Stimulated activated CD4-positive, alpha-beta T cell treated with anti-CD3 and anti-CD28 coated beads, TNF-alpha, amount 100 ng/mL, for 48 hours (primary cell): Measurements from ENCODE around the gene POLR2E.
"Not testable (repeated sequence)": the region's sequence is repeated elsewhere in the genome, so short reads cannot be mapped to it uniquely, and the experiment has no call there.

ENCODE experiments used
- DNase-seq, 3 donors: peaks; one replicate each; pipeline ENCODE4 v3.0.0-alpha.2; 2020; ENCODE audit warnings: low read depth in 3 of 3

Gene POLR2E

GRCh38 chr19:1094978-1095701 is at the start of gene POLR2E:
POLR2E (minus strand) TSS chr19:1095375; CDS start chr19:1095315, 60 bp downstream.
- peak; percentile 97 to 99 (median 97) for DNase-seq

- no peak for DNase-seq
Measured at GRCh38 chr19:1144741-1145140, 49.6 kb upstream of the POLR2E start.

- no peak for DNase-seq
Measured at GRCh38 chr19:1143828-1144399, 48.7 kb upstream of the POLR2E start.

- DNase-seq: no peak
Measured at GRCh38 chr19:1141944-1142343, 46.8 kb upstream of the POLR2E start.

GRCh38 chr19:1140272-1141027 is 45.3 kb upstream of the POLR2E start:
- DNase-seq: no peak

- no peak for DNase-seq
Measured at GRCh38 chr19:1139126-1139525, 44.0 kb upstream of the POLR2E start.

- DNase-seq: no peak
Measured at GRCh38 chr19:1138121-1138520, 42.9 kb upstream of the POLR2E start.

GRCh38 chr19:1136621-1137317 is 41.6 kb upstream of the POLR2E start:
- no peak for DNase-seq

- DNase-seq: no peak
Measured at GRCh38 chr19:1136201-1136600, 41.0 kb upstream of the POLR2E start.

GRCh38 chr19:1135454-1135853 is 40.3 kb upstream of the POLR2E start:
- no peak for DNase-seq

- DNase-seq: no peak
Measured at GRCh38 chr19:1134431-1134830, 39.3 kb upstream of the POLR2E start.

GRCh38 chr19:1133471-1133929 is 38.3 kb upstream of the POLR2E start:
- DNase-seq: peak; percentile 66 to 84 (median 83)

- peak in 1 of 3 donors; percentile 27 for DNase-seq
Measured at GRCh38 chr19:1132552-1133383, 37.6 kb upstream of the POLR2E start.

GRCh38 chr19:1131718-1132551 is 36.8 kb upstream of the POLR2E start:
- DNase-seq: peak; percentile 79 to 89 (median 87)

- peak in 1 of 3 donors; percentile 27 for DNase-seq
Measured at GRCh38 chr19:1130771-1131717, 35.9 kb upstream of the POLR2E start.

GRCh38 chr19:1129535-1129934 is 34.4 kb upstream of the POLR2E start:
- DNase-seq: no peak

- DNase-seq: not testable (repeated sequence)
Measured at GRCh38 chr19:1129084-1129483, 33.9 kb upstream of the POLR2E start.

- no peak for DNase-seq
Measured at GRCh38 chr19:1128106-1128505, 32.9 kb upstream of the POLR2E start.
